HepG2 (cell line): ENCODE measurements around the gene BMP8A. TPM values are rescaled to one million over a fixed set of nuclear protein-coding genes. Genes with fewer than 3 reads are reported as not detected.

Experiments used
- EHMT2 ChIP-seq: fragments of 200-600 bp; sonication (generic); IDR thresholded peaks from 2 replicates; pipeline ENCODE4 v1.7.0; 2017; ENCODE audit warnings: antibody characterized with exemption, low read depth, low read length, borderline replicate concordance
- FOXP1 ChIP-seq, 2 experiments: fragments of 450-650 bp in 1 of 2; IDR thresholded peaks; 2 replicates each; pipeline ENCODE4 v1.6.1; 2017 to 2018; ENCODE audit warnings: antibody characterized with exemption in 1 of 2
- KLF12 ChIP-seq: sonication (generic); formaldehyde crosslinking; IDR thresholded peaks from 2 replicates; pipeline ENCODE4 v1.4.0; 2020; ENCODE audit warnings: missing genetic modification reagents, borderline replicate concordance
- NCOA5 ChIP-seq: sonication (generic); formaldehyde crosslinking; IDR thresholded peaks from 2 replicates; pipeline ENCODE4 v1.4.0; 2020; ENCODE audit warnings: missing genetic modification reagents
- RFX3 ChIP-seq: IDR thresholded peaks from 2 replicates; pipeline ENCODE4 v1.6.1; 2016; ENCODE audit warnings: missing biosample characterization, missing genetic modification reagents
- SP1 ChIP-seq, 2 experiments: fragments of 450-650 bp in 1 of 2; sonication (generic) in 1 of 2; formaldehyde crosslinking in 1 of 2; IDR thresholded peaks; 2 replicates each; pipeline versions ENCODE4 v1.4.0 to v1.6.1; 2016 to 2020; ENCODE audit warnings: missing genetic modification reagents in 1 of 2
- U2AF2 ChIP-seq: fragments of 200-400 bp; formaldehyde crosslinking; IDR thresholded peaks from 2 replicates; pipeline ENCODE4 v1.6.1; 2017; ENCODE audit warnings: low read depth, mild to moderate bottlenecking, low read length
- ZFX ChIP-seq: sonication (generic); formaldehyde crosslinking; IDR thresholded peaks from 2 replicates; pipeline ENCODE4 v1.4.0; 2020; ENCODE audit warnings: mild to moderate bottlenecking, low read depth, missing genetic modification reagents, moderate library complexity
- ZNF10 ChIP-seq: sonication (generic); formaldehyde crosslinking; IDR thresholded peaks from 2 replicates; pipeline ENCODE4 v1.4.0; 2020; ENCODE audit warnings: mild to moderate bottlenecking, low read depth, missing genetic modification reagents, borderline replicate concordance
- ZNF430 ChIP-seq: sonication (generic); formaldehyde crosslinking; IDR thresholded peaks from 2 replicates; pipeline ENCODE4 v1.9.0; 2021; ENCODE audit warnings: mild to moderate bottlenecking, missing genetic modification reagents
- ZNF629 ChIP-seq: sonication (generic); formaldehyde crosslinking; conservative IDR thresholded peaks from 2 replicates; pipeline ENCODE4 v1.5.0; 2020; ENCODE audit warnings: missing genetic modification reagents
- polyA plus RNA-seq, 8 experiments: library from polyadenylated mRNA; depleted of rRNA in 3 of 8; stranded (reverse) in 7 of 8; unstranded in 1 of 8; fragments of >200 nt; fragmentation: Illumina TruSeq in 4 of 8; extraction: Trizol in 4 of 8; gene quantifications; 2 replicates each; pipeline versions ENCODE4 v1.2.1 to v1.2.3, GENCODE V29; 2011 to 2016; ENCODE audit warnings: low read depth in 4 of 8, missing spikeins in 1 of 8, mixed read lengths in 1 of 8; ENCODE audit not compliant: insufficient read depth in 1 of 8
- total RNA-seq, 5 experiments: library from RNA; depleted of rRNA; stranded (reverse); fragments of >200 nt; fragmentation: Illumina TruSeq; extraction: Trizol; gene quantifications; 2 replicates each; pipeline ENCODE4 v1.2.3, GENCODE V29; 2016; ENCODE audit warnings: low read depth in 1 of 5
- TF ChIP-seq, protein P1 (sequence below), 2 experiments: fragments of 450-650 bp in 1 of 2; sonication (generic) in 1 of 2; formaldehyde crosslinking in 1 of 2; IDR thresholded peaks; 2 replicates each; pipeline versions ENCODE4 v1.6.1 to v1.8.0; 2016 to 2022; ENCODE audit warnings: antibody characterized with exemption in 1 of 2, mild to moderate bottlenecking in 1 of 2, missing genetic modification reagents in 1 of 2
- TF ChIP-seq, protein P2 (sequence below): sonication (generic); formaldehyde crosslinking; IDR thresholded peaks from 2 replicates; pipeline ENCODE4 v1.5.0; 2020; ENCODE audit warnings: missing genetic modification reagents
- TF ChIP-seq, protein P3 (sequence below): sonication (generic); formaldehyde crosslinking; conservative IDR thresholded peaks from 2 replicates; pipeline ENCODE4 v1.4.0; 2020; ENCODE audit warnings: mild to moderate bottlenecking, missing genetic modification reagents, moderate library complexity

BMP8A gene
- total and polyA plus RNA-seq, 2 of the 13 experiments (the other 11 are each of a cell fraction or from before 2014, with no cell fraction given), result 0.05 TPM; not detected in 1

DNA sequence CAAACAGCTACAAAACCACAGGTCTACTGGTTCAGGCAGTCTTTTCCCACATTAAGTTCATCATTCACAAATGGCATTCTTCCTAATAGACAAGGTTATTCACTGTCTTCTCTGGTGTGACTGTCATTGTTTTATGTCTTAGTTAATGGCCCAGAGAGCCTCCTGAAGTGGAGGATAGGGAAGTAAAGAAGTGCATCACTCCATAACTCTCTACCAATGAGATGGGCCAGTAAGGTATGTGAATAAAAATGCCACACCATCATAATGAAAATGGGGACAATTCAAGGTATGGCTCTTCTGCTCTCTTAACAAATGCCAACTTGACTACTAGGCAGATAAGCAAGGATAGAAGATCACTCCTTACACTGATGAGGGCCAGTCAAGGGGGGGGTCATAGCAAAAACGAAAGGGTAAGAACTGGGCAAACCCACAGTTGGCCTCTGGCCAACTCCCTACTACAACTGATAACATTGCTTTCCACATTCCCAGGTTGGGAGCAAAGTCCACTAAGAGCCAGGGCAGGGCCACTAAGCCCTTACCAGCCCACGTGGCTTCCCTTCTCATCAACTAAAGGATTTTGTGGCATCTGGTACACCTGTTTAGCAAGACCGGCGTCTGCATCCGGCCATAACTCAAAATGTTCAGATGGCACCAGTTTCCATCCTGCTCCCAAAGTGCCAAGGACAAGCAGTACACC, 75.2 kb downstream of the BMP8A start (continued):
- TF ChIP-seq, protein P1, sequence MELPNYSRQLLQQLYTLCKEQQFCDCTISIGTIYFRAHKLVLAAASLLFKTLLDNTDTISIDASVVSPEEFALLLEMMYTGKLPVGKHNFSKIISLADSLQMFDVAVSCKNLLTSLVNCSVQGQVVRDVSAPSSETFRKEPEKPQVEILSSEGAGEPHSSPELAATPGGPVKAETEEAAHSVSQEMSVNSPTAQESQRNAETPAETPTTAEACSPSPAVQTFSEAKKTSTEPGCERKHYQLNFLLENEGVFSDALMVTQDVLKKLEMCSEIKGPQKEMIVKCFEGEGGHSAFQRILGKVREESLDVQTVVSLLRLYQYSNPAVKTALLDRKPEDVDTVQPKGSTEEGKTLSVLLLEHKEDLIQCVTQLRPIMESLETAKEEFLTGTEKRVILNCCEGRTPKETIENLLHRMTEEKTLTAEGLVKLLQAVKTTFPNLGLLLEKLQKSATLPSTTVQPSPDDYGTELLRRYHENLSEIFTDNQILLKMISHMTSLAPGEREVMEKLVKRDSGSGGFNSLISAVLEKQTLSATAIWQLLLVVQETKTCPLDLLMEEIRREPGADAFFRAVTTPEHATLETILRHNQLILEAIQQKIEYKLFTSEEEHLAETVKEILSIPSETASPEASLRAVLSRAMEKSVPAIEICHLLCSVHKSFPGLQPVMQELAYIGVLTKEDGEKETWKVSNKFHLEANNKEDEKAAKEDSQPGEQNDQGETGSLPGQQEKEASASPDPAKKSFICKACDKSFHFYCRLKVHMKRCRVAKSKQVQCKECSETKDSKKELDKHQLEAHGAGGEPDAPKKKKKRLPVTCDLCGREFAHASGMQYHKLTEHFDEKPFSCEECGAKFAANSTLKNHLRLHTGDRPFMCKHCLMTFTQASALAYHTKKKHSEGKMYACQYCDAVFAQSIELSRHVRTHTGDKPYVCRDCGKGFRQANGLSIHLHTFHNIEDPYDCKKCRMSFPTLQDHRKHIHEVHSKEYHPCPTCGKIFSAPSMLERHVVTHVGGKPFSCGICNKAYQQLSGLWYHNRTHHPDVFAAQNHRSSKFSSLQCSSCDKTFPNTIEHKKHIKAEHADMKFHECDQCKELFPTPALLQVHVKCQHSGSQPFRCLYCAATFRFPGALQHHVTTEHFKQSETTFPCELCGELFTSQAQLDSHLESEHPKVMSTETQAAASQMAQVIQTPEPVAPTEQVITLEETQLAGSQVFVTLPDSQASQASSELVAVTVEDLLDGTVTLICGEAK (IDR thresholded peaks at IDR 0.05), result no peak
- TF ChIP-seq, protein P1 (CRISPR knock-in tag; IDR thresholded peaks at IDR 0.05), result no peak
- TF ChIP-seq, protein P2, sequence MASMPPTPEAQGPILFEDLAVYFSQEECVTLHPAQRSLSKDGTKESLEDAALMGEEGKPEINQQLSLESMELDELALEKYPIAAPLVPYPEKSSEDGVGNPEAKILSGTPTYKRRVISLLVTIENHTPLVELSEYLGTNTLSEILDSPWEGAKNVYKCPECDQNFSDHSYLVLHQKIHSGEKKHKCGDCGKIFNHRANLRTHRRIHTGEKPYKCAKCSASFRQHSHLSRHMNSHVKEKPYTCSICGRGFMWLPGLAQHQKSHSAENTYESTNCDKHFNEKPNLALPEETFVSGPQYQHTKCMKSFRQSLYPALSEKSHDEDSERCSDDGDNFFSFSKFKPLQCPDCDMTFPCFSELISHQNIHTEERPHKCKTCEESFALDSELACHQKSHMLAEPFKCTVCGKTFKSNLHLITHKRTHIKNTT, result no peak
- peak; percentile 36; the same call in 1 of the 2 replicates for TF ChIP-seq ZFX (CRISPR knock-in tag)
- TF ChIP-seq ZNF629, result no peak; the same call in 1 of the 2 replicates
- no peak for TF ChIP-seq NCOA5 (CRISPR knock-in tag)
- no peak for TF ChIP-seq KLF12
- no peak for TF ChIP-seq ZNF430
- TF ChIP-seq, protein P3, sequence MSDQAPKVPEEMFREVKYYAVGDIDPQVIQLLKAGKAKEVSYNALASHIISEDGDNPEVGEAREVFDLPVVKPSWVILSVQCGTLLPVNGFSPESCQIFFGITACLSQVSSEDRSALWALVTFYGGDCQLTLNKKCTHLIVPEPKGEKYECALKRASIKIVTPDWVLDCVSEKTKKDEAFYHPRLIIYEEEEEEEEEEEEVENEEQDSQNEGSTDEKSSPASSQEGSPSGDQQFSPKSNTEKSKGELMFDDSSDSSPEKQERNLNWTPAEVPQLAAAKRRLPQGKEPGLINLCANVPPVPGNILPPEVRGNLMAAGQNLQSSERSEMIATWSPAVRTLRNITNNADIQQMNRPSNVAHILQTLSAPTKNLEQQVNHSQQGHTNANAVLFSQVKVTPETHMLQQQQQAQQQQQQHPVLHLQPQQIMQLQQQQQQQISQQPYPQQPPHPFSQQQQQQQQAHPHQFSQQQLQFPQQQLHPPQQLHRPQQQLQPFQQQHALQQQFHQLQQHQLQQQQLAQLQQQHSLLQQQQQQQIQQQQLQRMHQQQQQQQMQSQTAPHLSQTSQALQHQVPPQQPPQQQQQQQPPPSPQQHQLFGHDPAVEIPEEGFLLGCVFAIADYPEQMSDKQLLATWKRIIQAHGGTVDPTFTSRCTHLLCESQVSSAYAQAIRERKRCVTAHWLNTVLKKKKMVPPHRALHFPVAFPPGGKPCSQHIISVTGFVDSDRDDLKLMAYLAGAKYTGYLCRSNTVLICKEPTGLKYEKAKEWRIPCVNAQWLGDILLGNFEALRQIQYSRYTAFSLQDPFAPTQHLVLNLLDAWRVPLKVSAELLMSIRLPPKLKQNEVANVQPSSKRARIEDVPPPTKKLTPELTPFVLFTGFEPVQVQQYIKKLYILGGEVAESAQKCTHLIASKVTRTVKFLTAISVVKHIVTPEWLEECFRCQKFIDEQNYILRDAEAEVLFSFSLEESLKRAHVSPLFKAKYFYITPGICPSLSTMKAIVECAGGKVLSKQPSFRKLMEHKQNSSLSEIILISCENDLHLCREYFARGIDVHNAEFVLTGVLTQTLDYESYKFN, result peak; percentile 76
- no peak for TF ChIP-seq RFX3 (CRISPR knock-in tag)
- no peak for TF ChIP-seq FOXP1 (IDR thresholded peaks at IDR 0.05)
- no peak for TF ChIP-seq FOXP1 (CRISPR knock-in tag; IDR thresholded peaks at IDR 0.05)
- TF ChIP-seq SP1 (IDR thresholded peaks at IDR 0.05), result no peak
- no peak for TF ChIP-seq SP1 (CRISPR knock-in tag; IDR thresholded peaks at IDR 0.05)
- peak; percentile 30; the same call in 1 of the 2 replicates for TF ChIP-seq EHMT2
- TF ChIP-seq ZNF10 (CRISPR knock-in tag), result no peak
- TF ChIP-seq U2AF2, result no peak
